ENCODE results near the gene ADAMTSL5. TPM values are rescaled to one million over a fixed set of nuclear protein-coding genes. Genes with fewer than 3 reads are reported as not detected.

Gene ADAMTSL5
- total and polyA plus RNA-seq, 2 of the 13 experiments (the other 11 are each of a cell fraction or from before 2014, with no cell fraction given), result 0.60 to 2.7 TPM

GRCh38 chr19:1468821-1469254 is 44.0 kb downstream of the ADAMTSL5 start (continued):
- TF ChIP-seq ZNF326 (CRISPR knock-in tag; IDR thresholded peaks at IDR 0.05; ENCODE audit: borderline replicate concordance) (no peak), ZNF335 (CRISPR knock-in tag; IDR thresholded peaks at IDR 0.05) (no peak), SRY (CRISPR knock-in tag; IDR thresholded peaks at IDR 0.05) (0 out of 2 replicates have a peak, but pooled peaks have one; percentile 50), SMAD1 (CRISPR knock-in tag; IDR thresholded peaks at IDR 0.05; ENCODE audit: borderline replicate concordance, low read depth) (no peak), NCOA1 (CRISPR knock-in tag; IDR thresholded peaks at IDR 0.05) (no peak), ZNF703 (CRISPR knock-in tag; IDR thresholded peaks at IDR 0.05; ENCODE audit: borderline replicate concordance) (no peak), NCOA5 (CRISPR knock-in tag; IDR thresholded peaks at IDR 0.05) (no peak), ZSCAN22 (CRISPR knock-in tag; IDR thresholded peaks at IDR 0.05) (no peak), PRMT3 (CRISPR knock-in tag; IDR thresholded peaks at IDR 0.05; ENCODE audit: borderline replicate concordance, low read depth) (no peak), FOXO4 (CRISPR knock-in tag; conservative IDR thresholded peaks at IDR 0.05) (no peak), RAD51 (IDR thresholded peaks at IDR 0.05; ENCODE audit: borderline replicate concordance) (no peak), ZNF446 (CRISPR knock-in tag; IDR thresholded peaks at IDR 0.05) (no peak), BRD4 (CRISPR knock-in tag; IDR thresholded peaks at IDR 0.05) (no peak), HIVEP1 (CRISPR knock-in tag; IDR thresholded peaks at IDR 0.05) (no peak), SRSF1 (optimal IDR thresholded peaks at IDR 0.05; ENCODE audit: low read depth, low read length) (no peak), SIX4 (CRISPR knock-in tag; IDR thresholded peaks at IDR 0.05) (no peak), ZNF761 (CRISPR knock-in tag; conservative IDR thresholded peaks at IDR 0.05) (no peak), PCBP2 (optimal IDR thresholded peaks at IDR 0.05; ENCODE audit: low read depth, low read length, poor library complexity, severe bottlenecking) (no peak), ZBTB21 (CRISPR knock-in tag; IDR thresholded peaks at IDR 0.05) (no peak)
- TF ChIP-seq, protein P1, sequence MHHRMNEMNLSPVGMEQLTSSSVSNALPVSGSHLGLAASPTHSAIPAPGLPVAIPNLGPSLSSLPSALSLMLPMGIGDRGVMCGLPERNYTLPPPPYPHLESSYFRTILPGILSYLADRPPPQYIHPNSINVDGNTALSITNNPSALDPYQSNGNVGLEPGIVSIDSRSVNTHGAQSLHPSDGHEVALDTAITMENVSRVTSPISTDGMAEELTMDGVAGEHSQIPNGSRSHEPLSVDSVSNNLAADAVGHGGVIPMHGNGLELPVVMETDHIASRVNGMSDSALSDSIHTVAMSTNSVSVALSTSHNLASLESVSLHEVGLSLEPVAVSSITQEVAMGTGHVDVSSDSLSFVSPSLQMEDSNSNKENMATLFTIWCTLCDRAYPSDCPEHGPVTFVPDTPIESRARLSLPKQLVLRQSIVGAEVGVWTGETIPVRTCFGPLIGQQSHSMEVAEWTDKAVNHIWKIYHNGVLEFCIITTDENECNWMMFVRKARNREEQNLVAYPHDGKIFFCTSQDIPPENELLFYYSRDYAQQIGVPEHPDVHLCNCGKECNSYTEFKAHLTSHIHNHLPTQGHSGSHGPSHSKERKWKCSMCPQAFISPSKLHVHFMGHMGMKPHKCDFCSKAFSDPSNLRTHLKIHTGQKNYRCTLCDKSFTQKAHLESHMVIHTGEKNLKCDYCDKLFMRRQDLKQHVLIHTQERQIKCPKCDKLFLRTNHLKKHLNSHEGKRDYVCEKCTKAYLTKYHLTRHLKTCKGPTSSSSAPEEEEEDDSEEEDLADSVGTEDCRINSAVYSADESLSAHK (CRISPR knock-in tag; IDR thresholded peaks at IDR 0.05; ENCODE audit: borderline replicate concordance), result no peak
- TF ChIP-seq, protein P2, sequence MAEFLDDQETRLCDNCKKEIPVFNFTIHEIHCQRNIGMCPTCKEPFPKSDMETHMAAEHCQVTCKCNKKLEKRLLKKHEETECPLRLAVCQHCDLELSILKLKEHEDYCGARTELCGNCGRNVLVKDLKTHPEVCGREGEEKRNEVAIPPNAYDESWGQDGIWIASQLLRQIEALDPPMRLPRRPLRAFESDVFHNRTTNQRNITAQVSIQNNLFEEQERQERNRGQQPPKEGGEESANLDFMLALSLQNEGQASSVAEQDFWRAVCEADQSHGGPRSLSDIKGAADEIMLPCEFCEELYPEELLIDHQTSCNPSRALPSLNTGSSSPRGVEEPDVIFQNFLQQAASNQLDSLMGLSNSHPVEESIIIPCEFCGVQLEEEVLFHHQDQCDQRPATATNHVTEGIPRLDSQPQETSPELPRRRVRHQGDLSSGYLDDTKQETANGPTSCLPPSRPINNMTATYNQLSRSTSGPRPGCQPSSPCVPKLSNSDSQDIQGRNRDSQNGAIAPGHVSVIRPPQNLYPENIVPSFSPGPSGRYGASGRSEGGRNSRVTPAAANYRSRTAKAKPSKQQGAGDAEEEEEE (CRISPR knock-in tag; IDR thresholded peaks at IDR 0.05; ENCODE audit: borderline replicate concordance), result no peak
- TF ChIP-seq, protein P3, sequence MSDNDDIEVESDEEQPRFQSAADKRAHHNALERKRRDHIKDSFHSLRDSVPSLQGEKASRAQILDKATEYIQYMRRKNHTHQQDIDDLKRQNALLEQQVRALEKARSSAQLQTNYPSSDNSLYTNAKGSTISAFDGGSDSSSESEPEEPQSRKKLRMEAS (IDR thresholded peaks at IDR 0.05), result peak; percentile 8; the same call in 1 of the 2 replicates
- TF ChIP-seq, protein P4, sequence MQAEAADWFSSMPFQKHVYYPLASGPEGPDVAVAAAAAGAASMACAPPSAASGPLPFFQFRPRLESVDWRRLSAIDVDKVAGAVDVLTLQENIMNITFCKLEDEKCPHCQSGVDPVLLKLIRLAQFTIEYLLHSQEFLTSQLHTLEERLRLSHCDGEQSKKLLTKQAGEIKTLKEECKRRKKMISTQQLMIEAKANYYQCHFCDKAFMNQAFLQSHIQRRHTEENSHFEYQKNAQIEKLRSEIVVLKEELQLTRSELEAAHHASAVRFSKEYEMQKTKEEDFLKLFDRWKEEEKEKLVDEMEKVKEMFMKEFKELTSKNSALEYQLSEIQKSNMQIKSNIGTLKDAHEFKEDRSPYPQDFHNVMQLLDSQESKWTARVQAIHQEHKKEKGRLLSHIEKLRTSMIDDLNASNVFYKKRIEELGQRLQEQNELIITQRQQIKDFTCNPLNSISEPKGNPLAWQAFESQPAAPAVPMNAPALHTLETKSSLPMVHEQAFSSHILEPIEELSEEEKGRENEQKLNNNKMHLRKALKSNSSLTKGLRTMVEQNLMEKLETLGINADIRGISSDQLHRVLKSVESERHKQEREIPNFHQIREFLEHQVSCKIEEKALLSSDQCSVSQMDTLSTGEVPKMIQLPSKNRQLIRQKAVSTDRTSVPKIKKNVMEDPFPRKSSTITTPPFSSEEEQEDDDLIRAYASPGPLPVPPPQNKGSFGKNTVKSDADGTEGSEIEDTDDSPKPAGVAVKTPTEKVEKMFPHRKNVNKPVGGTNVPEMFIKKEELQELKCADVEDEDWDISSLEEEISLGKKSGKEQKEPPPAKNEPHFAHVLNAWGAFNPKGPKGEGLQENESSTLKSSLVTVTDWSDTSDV (CRISPR knock-in tag; IDR thresholded peaks at IDR 0.05), result no peak

Data from HepG2 (cell line).